Neural cell (in vitro differentiated cells): ENCODE measurements around the gene SRD5A2.

Experiments
- CTCF ChIP-seq: fragments of 450-650 bp; IDR thresholded peaks from 2 replicates; pipeline ENCODE4 v1.5.1; 2014; ENCODE audit warnings: antibody characterized with exemption, mild to moderate bottlenecking, moderate library complexity; ENCODE audit not compliant: poor library complexity, severe bottlenecking
- EZH2 ChIP-seq: fragments of 200-600, 300-800 bp; shearing (Covaris generic), sonication (generic); IDR thresholded peaks from 2 replicates; pipeline ENCODE4 v1.6.1; 2014; ENCODE audit warnings: antibody characterized with exemption, low read length, borderline replicate concordance, mild to moderate bottlenecking; ENCODE audit not compliant: insufficient read depth, poor library complexity, severe bottlenecking
- POLR2AphosphoS5 ChIP-seq: IDR thresholded peaks from 2 replicates; pipeline ENCODE4 v1.6.1; 2012

DNA sequence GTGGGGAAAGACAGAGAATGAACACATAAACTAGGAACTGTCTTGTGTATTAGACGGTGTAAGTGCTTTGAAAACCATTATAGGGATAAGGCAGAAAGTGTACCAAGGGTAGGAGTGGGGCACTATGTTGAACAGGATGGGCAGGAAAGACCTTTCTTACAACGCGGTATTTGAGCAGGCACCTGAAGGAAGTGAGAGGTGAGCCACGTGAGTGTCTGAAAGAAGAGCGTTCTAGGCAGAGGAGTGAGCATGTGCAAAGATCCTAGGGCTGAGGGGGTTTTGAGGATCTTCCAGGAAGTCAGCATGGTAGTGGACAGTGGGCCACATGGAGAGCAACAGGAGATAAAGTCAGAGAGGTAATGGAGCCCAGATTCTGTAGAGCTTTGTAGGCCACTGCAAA lies 65.2 kb downstream of the SRD5A2 start:
- TF ChIP-seq CTCF (no peak), POLR2AphosphoS5 (no peak), EZH2 (no peak)
